Measurements from ENCODE around the gene NCKAP5L. TPM values are rescaled to one million over a fixed set of nuclear protein-coding genes. Genes with fewer than 3 reads are reported as not detected.

The NCKAP5L gene, protein sequence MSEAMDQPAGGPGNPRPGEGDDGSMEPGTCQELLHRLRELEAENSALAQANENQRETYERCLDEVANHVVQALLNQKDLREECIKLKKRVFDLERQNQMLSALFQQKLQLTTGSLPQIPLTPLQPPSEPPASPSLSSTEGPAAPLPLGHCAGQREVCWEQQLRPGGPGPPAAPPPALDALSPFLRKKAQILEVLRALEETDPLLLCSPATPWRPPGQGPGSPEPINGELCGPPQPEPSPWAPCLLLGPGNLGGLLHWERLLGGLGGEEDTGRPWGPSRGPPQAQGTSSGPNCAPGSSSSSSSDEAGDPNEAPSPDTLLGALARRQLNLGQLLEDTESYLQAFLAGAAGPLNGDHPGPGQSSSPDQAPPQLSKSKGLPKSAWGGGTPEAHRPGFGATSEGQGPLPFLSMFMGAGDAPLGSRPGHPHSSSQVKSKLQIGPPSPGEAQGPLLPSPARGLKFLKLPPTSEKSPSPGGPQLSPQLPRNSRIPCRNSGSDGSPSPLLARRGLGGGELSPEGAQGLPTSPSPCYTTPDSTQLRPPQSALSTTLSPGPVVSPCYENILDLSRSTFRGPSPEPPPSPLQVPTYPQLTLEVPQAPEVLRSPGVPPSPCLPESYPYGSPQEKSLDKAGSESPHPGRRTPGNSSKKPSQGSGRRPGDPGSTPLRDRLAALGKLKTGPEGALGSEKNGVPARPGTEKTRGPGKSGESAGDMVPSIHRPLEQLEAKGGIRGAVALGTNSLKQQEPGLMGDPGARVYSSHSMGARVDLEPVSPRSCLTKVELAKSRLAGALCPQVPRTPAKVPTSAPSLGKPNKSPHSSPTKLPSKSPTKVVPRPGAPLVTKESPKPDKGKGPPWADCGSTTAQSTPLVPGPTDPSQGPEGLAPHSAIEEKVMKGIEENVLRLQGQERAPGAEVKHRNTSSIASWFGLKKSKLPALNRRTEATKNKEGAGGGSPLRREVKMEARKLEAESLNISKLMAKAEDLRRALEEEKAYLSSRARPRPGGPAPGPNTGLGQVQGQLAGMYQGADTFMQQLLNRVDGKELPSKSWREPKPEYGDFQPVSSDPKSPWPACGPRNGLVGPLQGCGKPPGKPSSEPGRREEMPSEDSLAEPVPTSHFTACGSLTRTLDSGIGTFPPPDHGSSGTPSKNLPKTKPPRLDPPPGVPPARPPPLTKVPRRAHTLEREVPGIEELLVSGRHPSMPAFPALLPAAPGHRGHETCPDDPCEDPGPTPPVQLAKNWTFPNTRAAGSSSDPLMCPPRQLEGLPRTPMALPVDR (N-terminal part only)
- 46.1 and 52.1 TPM in 2 replicates for total RNA-seq
- polyA plus RNA-seq: 17.4 and 22.7 TPM in 2 replicates
- polyA plus RNA-seq (2011; cell fraction: cytosol; rRNA removed): 10.1 and 15.0 TPM in 2 replicates
- 42.4 and 45.5 TPM in 2 replicates for polyA plus RNA-seq (2011; cell fraction: nucleus; rRNA removed)
- 18.4 and 23.6 TPM in 2 replicates for polyA plus RNA-seq (2012)
- polyA minus RNA-seq: 23.1 and 25.5 TPM in 2 replicates
- polyA minus RNA-seq (2011; cell fraction: cytosol; rRNA and poly(A)+ RNA removed): 7.8 TPM
- 29.3 and 38.6 TPM in 2 replicates for polyA minus RNA-seq (2011; cell fraction: nucleus; rRNA and poly(A)+ RNA removed)
- Bru-seq, nascent RNA: percentile 76 among the genes with signal in this experiment
- percentile 77 among the genes with signal in this experiment for BruChase-seq, experiment 1, labeled RNA remaining after a 6-hour chase
- BruChase-seq, experiment 2, labeled RNA remaining after a 2-hour chase: percentile 82 among the genes with signal in this experiment
- long read RNA-seq, full-length matches to known transcripts: 22 of 65 reads
- long read RNA-seq, partial matches to known transcripts: 26 of 65 reads
- long read RNA-seq, other reads (novel, unspliced or antisense): 17 of 65 reads

DNA sequence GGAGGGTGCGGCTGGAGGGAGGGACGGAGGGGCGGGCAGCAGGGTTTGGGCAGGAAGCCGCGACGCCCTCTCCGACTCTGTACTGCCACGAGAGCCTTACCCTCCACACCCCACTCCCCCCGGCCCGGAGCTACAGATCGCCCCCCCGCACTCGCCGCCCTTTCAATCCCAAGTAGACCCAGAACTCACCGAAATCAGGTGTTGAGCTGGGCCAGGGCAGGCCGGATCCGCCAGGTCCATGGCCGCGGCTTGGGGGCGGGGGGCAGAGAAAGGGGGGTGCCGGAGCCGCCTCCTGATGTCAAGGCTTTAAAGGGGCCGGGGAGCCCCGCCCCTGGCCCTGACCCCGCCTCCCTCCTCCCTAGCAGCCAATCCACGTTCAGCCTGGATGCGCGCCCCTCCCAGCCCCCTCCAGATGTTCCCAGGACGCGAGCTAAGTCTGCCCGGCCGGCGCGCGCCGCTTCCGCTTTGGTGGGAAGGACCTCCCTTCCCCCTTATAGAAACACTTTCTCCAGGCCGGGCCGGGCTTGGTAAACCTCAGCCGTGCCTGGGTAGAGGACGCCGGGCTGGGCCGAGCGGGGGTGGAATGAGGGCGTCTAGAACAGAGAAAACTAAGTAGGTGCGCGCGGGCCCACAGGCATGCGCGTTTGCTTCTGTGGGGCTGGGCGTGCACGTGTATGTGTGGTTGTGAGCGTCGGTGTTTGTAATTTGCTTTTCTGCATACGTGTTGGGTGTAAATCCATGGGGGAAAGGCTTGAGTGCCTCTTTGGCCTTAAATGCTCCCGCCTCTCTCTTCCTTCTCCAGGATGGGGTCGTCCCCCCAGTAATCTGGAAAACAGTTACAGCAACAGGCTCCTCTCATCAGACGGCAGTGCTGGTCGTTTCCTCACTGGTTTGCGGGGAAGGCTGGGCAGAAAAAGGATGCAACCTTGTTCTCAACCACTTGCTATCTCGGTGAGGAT, at the start of gene NCKAP5L:
Gene NCKAP5L (minus strand): TSS at position 281 of the 959 bp plus-strand sequence. CDS start 24,369 bp downstream, outside the sequence.
- H3K27ac ChIP-seq (ENCODE audit: insufficient read depth, low read depth, low read length): peak within 1 kb of the TSS; percentile 52
- CTCF ChIA-PET: interaction anchor here (0.6 to 6.1 kb wide), 11 partner anchors 9 to 117 kb away, joined by 3 to 53 read pairs (median 3); partner anchors contain the start of gene TMBIM6
- peak; percentile 97 for DNase-seq (ENCODE audit: low read depth, low spot score)
- peak within 1 kb of the TSS; percentile 81 for H3K4me2 ChIP-seq (ENCODE audit: insufficient read depth, low read length)
- H3K27me3 ChIP-seq (ENCODE audit: control insufficient read depth in 2 of 2, insufficient read depth in 2 of 2, low read length in 2 of 2): no peaks in the 10 kb centered on the region
- H4K20me1 ChIP-seq (replicated peaks; ENCODE audit: control insufficient read depth, extremely low read depth, insufficient read depth, low read length): no peaks in the 10 kb centered on the region
- no peaks in the 10 kb centered on the region for H3K9me3 ChIP-seq (replicated peaks; ENCODE audit: control insufficient read depth, insufficient read depth, low read length)
- peak within 1 kb of the TSS; percentile 58 to 76 (median 72) for H3K4me3 ChIP-seq (replicated peaks in 1 of 3; ENCODE audit: insufficient read depth in 1 of 3, low read depth in 1 of 3, low read length in 3 of 3)
- intact Hi-C loops (cut with micrococcal nuclease): loop anchor here (1.0 to 5.0 kb wide), 3 partner anchors 11 to 191 kb away; no protein-coding TSS in a partner anchor
- H3K9ac ChIP-seq (replicated peaks; ENCODE audit: extremely low read depth, insufficient read depth, low read length): peak within 1 kb of the TSS; percentile 69
- peaks cover 35% of the 10 kb centered on the region for H3K4me1 ChIP-seq (ENCODE audit: control insufficient read depth, extremely low read depth, insufficient read depth, low read length)
- dilution Hi-C loops (cut with MboI; ENCODE audit: extremely low pct_ligation_motif_present, low sequenced_read_pairs): no loop called here
- FAIRE-seq: peak; percentile 98
- POLR2A ChIA-PET: interaction anchor here (0.6 to 1.6 kb wide), 13 partner anchors 9 to 137 kb away, joined by 3 to 10 read pairs (median 6); partner anchors contain the start of genes BCDIN3D and TMBIM6
- H3K79me2 ChIP-seq (ENCODE audit: control insufficient read depth, insufficient read depth, low read length): peaks cover 42% of the 10 kb centered on the region
- peak within 1 kb of the TSS; percentile 94 for H2AFZ ChIP-seq (ENCODE audit: low read depth, low read length)
- H3K9me1 ChIP-seq (replicated peaks; ENCODE audit: control insufficient read depth, extremely low read depth, insufficient read depth, low read length): no peaks in the 10 kb centered on the region
- peaks cover 0 to 4% of the 10 kb centered on the region in 2 experiments for H3K36me3 ChIP-seq (ENCODE audit: control insufficient read depth in 2 of 2, extremely low read depth in 1 of 2, insufficient read depth in 2 of 2, low read length in 2 of 2)
- BruUV-seq (replicated peaks): TSS peak; percentile 58
- no peak for TF ChIP-seq EZH2 (IDR thresholded peaks at IDR 0.05; ENCODE audit: borderline replicate concordance, low read depth, low read length, severe bottlenecking)
- TF ChIP-seq POLR2A (IDR thresholded peaks at IDR 0.05; ENCODE audit: low read depth, low read length): peak; percentile 75
- no peak for TF ChIP-seq FOS (IDR thresholded peaks at IDR 0.05; ENCODE audit: borderline replicate concordance, insufficient read depth, low read length)
- no peak for TF ChIP-seq MYC (IDR thresholded peaks at IDR 0.05; ENCODE audit: low read depth, low read length)
- TF ChIP-seq POLR2AphosphoS5 (IDR thresholded peaks at IDR 0.05; ENCODE audit: insufficient read depth, low read depth, low read length): peak; percentile 82
- TF ChIP-seq, protein P1, sequence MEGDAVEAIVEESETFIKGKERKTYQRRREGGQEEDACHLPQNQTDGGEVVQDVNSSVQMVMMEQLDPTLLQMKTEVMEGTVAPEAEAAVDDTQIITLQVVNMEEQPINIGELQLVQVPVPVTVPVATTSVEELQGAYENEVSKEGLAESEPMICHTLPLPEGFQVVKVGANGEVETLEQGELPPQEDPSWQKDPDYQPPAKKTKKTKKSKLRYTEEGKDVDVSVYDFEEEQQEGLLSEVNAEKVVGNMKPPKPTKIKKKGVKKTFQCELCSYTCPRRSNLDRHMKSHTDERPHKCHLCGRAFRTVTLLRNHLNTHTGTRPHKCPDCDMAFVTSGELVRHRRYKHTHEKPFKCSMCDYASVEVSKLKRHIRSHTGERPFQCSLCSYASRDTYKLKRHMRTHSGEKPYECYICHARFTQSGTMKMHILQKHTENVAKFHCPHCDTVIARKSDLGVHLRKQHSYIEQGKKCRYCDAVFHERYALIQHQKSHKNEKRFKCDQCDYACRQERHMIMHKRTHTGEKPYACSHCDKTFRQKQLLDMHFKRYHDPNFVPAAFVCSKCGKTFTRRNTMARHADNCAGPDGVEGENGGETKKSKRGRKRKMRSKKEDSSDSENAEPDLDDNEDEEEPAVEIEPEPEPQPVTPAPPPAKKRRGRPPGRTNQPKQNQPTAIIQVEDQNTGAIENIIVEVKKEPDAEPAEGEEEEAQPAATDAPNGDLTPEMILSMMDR (IDR thresholded peaks at IDR 0.05; ENCODE audit: extremely low read depth in 1 of 2, insufficient read depth in 1 of 2, low read depth in 1 of 2, low read length in 2 of 2): no peak
- TF ChIP-seq, protein P2, sequence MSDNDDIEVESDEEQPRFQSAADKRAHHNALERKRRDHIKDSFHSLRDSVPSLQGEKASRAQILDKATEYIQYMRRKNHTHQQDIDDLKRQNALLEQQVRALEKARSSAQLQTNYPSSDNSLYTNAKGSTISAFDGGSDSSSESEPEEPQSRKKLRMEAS (IDR thresholded peaks at IDR 0.05; ENCODE audit: insufficient read depth, insufficient read length): peak; percentile 18
